ENCODE data around the gene SKI. TPM values are rescaled to one million over a fixed set of nuclear protein-coding genes. Genes with fewer than 3 reads are reported as not detected.
"Not testable (repeated sequence)": the region's sequence is repeated elsewhere in the genome, so short reads cannot be mapped to it uniquely, and the experiment has no call there.

The SKI gene
- total RNA-seq, 1 donor from 2014 or later = 12.1 TPM

GRCh38 chr1:2242814-2243725 is 15.0 kb downstream of the SKI start:
- DNase-seq (ENCODE audit: low read depth) = peak; percentile 51

- DNase-seq (ENCODE audit: low read depth) = not testable (repeated sequence)
These were observed 18.9 kb downstream of the SKI start for GRCh38 chr1:2247045-2247394.

- DNase-seq (ENCODE audit: low read depth) = no peak
These were observed 19.6 kb downstream of the SKI start for GRCh38 chr1:2247760-2248126.

GRCh38 chr1:2248127-2248826 is 20.2 kb downstream of the SKI start:
- DNase-seq (ENCODE audit: low read depth) = no peak

- no peak for DNase-seq (ENCODE audit: low read depth)
These were observed 20.9 kb downstream of the SKI start for GRCh38 chr1:2248854-2249558.

DNA sequence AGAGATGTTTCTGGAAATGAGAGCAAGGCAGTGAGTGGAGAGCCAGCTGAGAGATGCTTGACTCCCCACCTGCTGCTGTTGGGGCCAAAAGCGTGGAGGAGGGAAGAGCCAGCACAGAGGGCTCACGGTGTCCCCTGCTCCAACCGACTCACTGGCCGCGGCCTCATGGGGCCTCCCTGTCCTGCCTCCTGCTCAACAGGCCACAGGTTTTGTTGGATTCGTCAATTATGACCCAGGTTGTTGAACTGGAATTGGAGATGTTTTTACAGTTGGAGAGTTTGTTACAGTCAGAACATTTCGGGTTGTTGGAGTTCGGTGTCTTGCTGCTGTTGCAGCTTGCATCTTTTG is 21.4 kb downstream of the SKI start:
- no peak for DNase-seq (ENCODE audit: low read depth)

GRCh38 chr1:2250721-2251281 is 22.7 kb downstream of the SKI start:
- DNase-seq (ENCODE audit: low read depth) = no peak

- no peak for DNase-seq (ENCODE audit: low read depth)
These were observed 23.2 kb downstream of the SKI start for GRCh38 chr1:2251363-2251762.

DNA sequence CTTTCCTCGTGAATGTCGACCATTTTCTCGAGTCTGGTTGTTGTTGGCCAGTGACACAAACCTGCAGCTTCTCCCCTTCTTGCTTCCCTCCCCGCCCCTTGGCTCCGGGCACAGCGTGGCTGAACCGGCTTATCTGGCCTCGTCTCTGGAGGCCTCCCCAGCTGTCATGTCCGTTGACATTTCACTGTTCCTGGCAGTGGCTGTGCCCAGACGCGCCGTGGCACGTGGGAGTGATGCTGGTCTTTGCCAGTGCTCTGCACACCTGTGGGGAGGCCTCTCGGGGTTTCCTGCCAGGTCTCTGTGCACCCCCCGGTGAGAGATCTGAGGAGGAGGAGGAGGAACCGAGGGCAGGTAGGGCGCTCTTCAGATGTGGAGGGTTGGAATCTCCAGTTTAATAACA is 23.7 kb downstream of the SKI start:
- no peak for DNase-seq (ENCODE audit: low read depth)

DNA sequence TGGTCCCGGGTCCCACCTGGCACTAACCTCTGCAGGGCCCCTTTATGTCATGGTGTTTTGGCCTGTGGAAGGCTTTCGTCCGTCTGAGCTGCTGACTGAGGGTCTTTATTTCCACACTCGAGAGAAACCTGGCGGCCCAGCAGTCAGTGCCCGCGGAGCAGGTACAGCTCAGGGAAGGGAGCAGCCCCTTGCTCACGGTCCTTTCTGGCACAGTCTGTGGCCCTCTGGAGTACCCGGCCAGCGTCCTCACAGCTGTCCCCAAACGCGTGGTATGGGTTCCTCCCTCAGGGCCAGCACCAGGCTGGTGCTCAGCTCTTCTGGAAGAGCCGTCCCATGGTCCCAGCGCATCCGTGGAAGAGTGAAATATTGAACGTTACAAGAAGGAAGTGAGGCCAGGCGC is 24.3 kb downstream of the SKI start:
- no peak for DNase-seq (ENCODE audit: low read depth)

GRCh38 chr1:2253036-2253796 is 25.1 kb downstream of the SKI start:
- no peak for DNase-seq (ENCODE audit: low read depth)

- no peak for DNase-seq (ENCODE audit: low read depth)
These were observed 25.8 kb downstream of the SKI start for GRCh38 chr1:2253797-2254480.

DNA sequence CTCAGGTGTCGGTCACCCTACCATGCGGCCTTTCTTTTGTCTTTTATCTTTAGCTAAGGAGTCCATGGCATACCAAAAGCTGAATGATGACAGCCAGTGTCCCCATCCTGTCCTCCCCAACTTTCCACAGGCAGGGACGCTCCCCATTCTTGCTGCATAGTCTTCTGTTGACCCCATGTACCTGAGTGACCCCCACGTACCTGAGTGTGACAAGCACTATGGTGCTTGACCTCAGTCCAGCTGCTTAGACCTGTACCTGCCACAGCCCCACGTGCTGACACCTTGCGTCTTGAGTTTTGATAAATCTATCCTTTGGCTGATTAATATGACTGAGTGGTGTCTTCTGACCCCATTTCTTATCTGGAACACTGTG is 26.9 kb downstream of the SKI start:
- no peak for DNase-seq (ENCODE audit: low read depth)

- peak; percentile 36 for DNase-seq (ENCODE audit: low read depth)
These were observed 27.6 kb downstream of the SKI start for GRCh38 chr1:2255420-2256369.

DNA sequence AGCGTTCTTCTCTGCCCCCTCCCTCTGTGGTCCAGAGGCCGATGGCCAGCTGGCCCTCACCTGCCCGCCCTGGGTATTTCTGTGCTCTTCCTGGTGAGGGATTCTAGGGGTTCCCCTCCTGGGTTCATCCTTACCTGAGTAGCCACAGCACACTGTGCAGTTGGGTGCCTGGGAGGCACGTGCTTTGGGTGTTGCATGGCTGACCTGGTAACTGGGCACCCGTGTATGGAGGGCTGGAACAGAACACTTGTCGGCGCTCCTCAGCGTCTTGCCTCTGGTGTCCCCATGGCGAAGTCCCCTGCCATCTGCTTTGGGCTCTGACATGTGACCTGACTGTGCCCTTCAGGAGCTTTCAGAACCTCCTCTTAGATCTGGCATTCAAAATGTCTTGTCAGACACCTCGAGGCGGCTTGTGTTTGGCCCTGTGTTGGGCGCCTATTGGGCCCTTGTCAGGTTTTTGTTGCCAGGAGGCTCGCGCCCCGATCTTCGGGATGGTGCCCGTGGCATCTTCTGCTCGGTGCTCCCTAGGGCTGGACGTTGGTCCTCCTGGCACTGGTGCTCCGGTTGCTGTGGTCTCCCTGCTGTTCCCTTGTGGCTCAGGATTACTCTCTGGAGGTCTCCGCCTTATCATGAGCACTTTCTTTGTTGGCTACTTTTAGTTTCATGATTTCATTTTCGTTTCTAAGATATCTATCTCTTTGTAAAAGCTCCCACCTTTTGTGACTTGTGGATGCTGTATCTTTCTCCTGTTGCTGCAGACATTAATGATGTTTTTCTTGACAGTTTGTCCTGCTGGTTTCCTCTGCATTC is 28.5 kb downstream of the SKI start:
- peak; percentile 61 for DNase-seq (ENCODE audit: low read depth)

DNA sequence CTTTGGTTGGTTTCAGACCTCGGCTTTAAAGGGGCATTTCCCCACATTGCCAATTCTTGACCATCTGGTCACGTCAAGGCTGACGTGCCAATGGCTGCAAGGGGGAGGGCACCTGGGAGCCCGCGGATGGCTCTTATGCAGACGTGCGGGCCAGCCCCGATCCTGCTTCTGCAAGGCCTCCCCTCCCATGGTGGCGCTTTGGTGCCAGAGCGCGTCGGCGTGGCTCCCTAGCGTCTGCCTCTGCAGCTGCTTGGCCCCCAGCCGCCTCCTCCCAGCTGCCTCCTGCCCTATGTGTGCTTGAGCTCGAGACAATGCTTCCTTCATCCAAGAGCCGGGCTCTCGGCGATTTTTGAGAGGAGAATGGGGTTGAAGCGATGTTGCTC is 29.1 kb downstream of the SKI start:
- DNase-seq (ENCODE audit: low read depth) = peak; percentile 85

DNA sequence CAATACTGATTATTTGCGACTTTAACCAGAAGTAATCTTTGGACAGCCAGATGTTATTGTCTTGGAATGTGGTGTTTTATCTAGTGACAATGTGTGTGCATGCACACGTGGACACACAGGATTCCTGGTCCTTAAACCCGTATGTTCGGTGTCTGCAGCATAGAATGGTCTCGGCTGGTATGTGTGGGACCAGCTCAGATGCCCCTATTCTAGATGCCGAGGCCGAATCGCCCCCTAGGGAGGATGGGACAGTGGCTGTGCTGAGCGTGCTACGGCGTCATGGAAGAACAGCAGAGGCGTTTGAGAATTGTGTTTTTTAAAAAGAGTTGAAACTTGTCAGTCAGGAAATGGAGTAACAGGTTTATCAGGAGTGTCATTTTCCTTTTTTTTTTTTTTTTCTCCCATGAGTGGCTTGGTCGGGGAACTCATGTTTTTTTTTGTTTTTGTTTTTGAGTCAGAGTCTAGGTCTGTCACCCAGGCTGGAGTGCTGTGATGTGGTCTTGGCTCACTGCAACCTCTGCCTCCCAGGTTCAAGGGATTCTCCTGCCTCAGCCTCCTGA is 30.1 kb downstream of the SKI start:
- no peak for DNase-seq (ENCODE audit: low read depth)

GRCh38 chr1:2258996-2259395 is 30.9 kb downstream of the SKI start:
- no peak for DNase-seq (ENCODE audit: low read depth)

Measured in myocyte (in vitro differentiated cells).